ENCODE results near the gene SULT1A2. TPM values are rescaled to one million over a fixed set of nuclear protein-coding genes. Genes with fewer than 3 reads are reported as not detected.

SULT1A2 gene
- total and polyA plus RNA-seq, 2 of the 13 experiments (the other 11 are each of a cell fraction or from before 2014, with no cell fraction given) = 33.0 to 34.2 TPM

DNA sequence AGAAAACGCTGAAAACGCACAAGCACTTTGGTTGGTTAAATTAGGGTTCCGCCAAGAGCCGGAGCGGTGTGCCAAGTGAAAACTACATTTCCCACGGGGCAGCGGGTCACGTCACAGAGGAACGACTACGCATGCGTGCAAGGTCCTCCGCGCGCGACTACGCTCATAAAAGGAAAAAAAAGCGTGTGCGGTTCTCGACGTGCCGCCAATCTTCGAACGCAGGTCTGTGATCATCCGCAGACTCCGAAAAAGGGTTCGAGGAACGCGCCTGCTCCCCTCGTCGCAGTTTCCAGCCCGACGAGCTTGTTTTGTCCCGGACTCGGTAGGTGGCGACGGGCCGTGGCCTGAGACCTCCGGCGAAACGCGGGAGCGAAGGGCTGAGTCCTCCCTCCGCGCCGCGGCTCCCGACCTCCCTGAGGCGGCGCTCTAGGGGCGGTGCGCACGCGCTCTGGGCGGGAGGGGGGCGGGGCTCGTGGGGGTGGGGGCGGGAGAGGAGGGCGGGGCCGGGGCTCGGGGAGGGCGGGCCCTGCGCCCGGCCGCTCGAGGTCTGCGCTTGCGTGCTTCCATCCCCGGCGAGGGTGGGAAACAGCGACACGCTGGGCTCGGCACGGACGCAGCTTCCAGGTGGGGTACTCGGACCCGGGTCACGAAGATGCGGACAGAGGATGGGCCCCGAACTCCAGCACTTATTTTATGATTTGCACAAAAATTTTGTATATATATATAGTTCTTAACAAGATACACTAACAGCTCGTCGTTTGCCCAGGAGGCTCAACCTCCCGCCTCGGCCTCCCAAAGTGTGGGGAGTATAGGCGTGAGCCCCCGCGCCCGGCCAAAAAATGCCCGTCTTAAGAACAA, 42.8 kb downstream of the SULT1A2 start, which contains the start of gene SGF29 (continued):
- TF ChIP-seq FOXJ3 (CRISPR knock-in tag; IDR thresholded peaks at IDR 0.05; ENCODE audit: borderline replicate concordance) = no peak
- peak; percentile 53; the same call in 1 of the 2 replicates for TF ChIP-seq MIER2 (CRISPR knock-in tag; IDR thresholded peaks at IDR 0.05)
- TF ChIP-seq, protein P1, sequence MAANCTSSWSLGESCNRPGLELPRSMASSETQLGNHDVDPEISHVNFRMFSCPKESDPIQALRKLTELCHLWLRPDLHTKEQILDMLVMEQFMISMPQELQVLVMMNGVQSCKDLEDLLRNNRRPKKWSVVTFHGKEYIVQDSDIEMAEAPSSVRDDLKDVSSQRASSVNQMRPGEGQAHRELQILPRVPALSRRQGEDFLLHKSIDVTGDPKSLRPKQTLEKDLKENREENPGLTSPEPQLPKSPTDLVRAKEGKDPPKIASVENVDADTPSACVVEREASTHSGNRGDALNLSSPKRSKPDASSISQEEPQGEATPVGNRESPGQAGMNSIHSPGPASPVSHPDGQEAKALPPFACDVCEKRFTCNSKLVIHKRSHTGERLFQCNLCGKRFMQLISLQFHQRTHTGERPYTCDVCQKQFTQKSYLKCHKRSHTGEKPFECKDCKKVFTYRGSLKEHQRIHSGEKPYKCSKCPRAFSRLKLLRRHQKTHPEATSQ (CRISPR knock-in tag; IDR thresholded peaks at IDR 0.05; ENCODE audit: borderline replicate concordance) = peak; percentile 95
- 0 out of 2 replicates have a peak, but pooled peaks have one; percentile 16 for TF ChIP-seq SMYD3 (CRISPR knock-in tag; IDR thresholded peaks at IDR 0.05)
- TF ChIP-seq, protein P2, sequence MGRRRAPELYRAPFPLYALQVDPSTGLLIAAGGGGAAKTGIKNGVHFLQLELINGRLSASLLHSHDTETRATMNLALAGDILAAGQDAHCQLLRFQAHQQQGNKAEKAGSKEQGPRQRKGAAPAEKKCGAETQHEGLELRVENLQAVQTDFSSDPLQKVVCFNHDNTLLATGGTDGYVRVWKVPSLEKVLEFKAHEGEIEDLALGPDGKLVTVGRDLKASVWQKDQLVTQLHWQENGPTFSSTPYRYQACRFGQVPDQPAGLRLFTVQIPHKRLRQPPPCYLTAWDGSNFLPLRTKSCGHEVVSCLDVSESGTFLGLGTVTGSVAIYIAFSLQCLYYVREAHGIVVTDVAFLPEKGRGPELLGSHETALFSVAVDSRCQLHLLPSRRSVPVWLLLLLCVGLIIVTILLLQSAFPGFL (CRISPR knock-in tag; IDR thresholded peaks at IDR 0.05) = 0 out of 2 replicates have a peak, but pooled peaks have one; percentile 68
- 0 out of 2 replicates have a peak, but pooled peaks have one; percentile 34 for TF ChIP-seq GTF3A (CRISPR knock-in tag; conservative IDR thresholded peaks at IDR 0.05)
- TF ChIP-seq ZNF768 (CRISPR knock-in tag; IDR thresholded peaks at IDR 0.05) = peak; percentile 89
- TF ChIP-seq, protein P3, sequence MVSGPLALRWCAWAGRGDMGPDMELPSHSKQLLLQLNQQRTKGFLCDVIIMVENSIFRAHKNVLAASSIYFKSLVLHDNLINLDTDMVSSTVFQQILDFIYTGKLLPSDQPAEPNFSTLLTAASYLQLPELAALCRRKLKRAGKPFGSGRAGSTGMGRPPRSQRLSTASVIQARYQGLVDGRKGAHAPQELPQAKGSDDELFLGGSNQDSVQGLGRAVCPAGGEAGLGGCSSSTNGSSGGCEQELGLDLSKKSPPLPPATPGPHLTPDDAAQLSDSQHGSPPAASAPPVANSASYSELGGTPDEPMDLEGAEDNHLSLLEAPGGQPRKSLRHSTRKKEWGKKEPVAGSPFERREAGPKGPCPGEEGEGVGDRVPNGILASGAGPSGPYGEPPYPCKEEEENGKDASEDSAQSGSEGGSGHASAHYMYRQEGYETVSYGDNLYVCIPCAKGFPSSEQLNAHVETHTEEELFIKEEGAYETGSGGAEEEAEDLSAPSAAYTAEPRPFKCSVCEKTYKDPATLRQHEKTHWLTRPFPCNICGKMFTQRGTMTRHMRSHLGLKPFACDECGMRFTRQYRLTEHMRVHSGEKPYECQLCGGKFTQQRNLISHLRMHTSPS (CRISPR knock-in tag; IDR thresholded peaks at IDR 0.05; ENCODE audit: low read depth) = no peak
- TF ChIP-seq ZNF703 (CRISPR knock-in tag; IDR thresholded peaks at IDR 0.05; ENCODE audit: borderline replicate concordance) = no peak
- TF ChIP-seq NR2F6 (IDR thresholded peaks at IDR 0.05) = no peak
- TF ChIP-seq NR2F6 (CRISPR knock-in tag; IDR thresholded peaks at IDR 0.05) = peak; percentile 56
- TF ChIP-seq, protein P4, sequence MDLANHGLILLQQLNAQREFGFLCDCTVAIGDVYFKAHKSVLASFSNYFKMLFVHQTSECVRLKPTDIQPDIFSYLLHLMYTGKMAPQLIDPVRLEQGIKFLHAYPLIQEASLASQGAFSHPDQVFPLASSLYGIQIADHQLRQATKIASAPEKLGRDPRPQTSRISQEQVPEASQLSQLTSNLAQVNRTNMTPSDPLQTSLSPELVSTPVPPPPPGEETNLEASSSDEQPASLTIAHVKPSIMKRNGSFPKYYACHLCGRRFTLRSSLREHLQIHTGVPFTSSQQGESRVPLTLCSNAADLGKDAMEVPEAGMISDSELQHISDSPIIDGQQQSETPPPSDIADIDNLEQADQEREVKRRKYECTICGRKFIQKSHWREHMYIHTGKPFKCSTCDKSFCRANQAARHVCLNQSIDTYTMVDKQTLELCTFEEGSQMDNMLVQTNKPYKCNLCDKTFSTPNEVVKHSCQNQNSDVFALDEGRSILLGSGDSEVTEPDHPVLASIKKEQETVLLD (CRISPR knock-in tag; IDR thresholded peaks at IDR 0.05; ENCODE audit: low read depth) = 0 out of 2 replicates have a peak, but pooled peaks have one; percentile 55
- peak; percentile 95 for TF ChIP-seq IKZF4 (CRISPR knock-in tag; IDR thresholded peaks at IDR 0.05; ENCODE audit: borderline replicate concordance, low read depth, not compliant biosample characterization)
- TF ChIP-seq ZNF563 (CRISPR knock-in tag; IDR thresholded peaks at IDR 0.05) = peak; percentile 91; the same call in 1 of the 2 replicates
- TF ChIP-seq ZNF766 (CRISPR knock-in tag; IDR thresholded peaks at IDR 0.05; ENCODE audit: borderline replicate concordance) = peak; percentile 95; the same call in 1 of the 2 replicates
- TF ChIP-seq, protein P5, sequence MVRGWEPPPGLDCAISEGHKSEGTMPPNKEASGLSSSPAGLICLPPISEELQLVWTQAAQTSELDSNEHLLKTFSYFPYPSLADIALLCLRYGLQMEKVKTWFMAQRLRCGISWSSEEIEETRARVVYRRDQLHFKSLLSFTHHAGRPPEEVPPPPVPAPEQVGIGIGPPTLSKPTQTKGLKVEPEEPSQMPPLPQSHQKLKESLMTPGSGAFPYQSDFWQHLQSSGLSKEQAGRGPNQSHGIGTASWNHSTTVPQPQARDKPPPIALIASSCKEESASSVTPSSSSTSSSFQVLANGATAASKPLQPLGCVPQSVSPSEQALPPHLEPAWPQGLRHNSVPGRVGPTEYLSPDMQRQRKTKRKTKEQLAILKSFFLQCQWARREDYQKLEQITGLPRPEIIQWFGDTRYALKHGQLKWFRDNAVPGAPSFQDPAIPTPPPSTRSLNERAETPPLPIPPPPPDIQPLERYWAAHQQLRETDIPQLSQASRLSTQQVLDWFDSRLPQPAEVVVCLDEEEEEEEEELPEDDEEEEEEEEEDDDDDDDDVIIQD (CRISPR knock-in tag; IDR thresholded peaks at IDR 0.05; ENCODE audit: low read depth) = peak; percentile 57; the same call in 1 of the 2 replicates
- TF ChIP-seq MYPOP (CRISPR knock-in tag; IDR thresholded peaks at IDR 0.05) = peak; percentile 89
- peak; percentile 99 for TF ChIP-seq ZNF263 (CRISPR knock-in tag; IDR thresholded peaks at IDR 0.05)
